ENCODE measurements around the gene PPP3CA.

DNA sequence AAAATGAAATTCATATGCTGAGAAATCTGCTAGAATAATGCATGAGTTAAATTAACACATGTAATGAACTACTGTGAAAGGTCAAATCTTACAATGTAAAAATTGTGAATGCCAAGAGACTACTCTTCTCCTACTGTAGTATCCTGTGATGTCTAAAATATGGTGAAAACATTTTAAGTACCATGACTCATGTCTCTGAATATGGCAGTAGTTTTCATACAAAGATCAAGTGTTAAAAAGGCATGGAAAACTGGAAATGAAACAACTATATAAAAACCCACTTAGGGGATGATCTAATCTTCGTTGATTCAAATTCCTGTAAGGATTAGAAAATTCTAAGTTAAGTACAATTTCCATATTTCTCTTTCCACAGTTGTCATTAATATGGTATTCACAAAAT lies 221.3 kb downstream of the PPP3CA start:
- no peak for TF ChIP-seq EZH2 (IDR thresholded peaks at IDR 0.05; ENCODE audit: insufficient read depth, poor library complexity, severe bottlenecking)
- no peak for TF ChIP-seq EZH2phosphoT487 (IDR thresholded peaks at IDR 0.05; ENCODE audit: insufficient read depth, low read depth)
